ENCODE measurements around the gene HRH1.
"Not testable (repeated sequence)": the region's sequence is repeated elsewhere in the genome, so short reads cannot be mapped to it uniquely, and the experiment has no call there.

The HRH1 gene

GRCh38 chr3:11201251-11202019 lies 47.1 kb downstream of the HRH1 start:
- H3K4me1 ChIP-seq (ENCODE audit: control insufficient read depth, insufficient read depth, low read length) = no peaks in the 10 kb centered on the region

DNA sequence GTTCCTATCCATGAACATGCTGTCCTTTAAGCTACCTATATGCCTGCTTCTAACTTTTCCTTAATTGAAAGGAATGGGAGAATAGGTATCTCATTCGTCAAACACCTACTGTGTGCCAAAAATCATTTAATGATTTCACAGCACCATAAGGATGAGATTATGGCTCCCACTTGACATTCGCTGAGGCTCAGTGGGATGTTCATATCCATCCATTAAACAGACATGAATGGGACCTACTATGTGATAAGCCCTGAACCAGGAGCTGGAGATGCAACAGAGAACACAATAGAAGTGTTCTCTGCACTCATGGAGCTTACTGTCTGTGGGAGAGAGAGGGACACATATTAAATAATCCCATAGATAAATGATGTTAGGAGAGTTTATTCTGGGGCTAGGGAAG lies 49.7 kb downstream of the HRH1 start:
- Histone ChIP-seq H3K9me3 (ENCODE audit: control insufficient read depth, low read length) (no peaks in the 10 kb centered on the region), H3K4me1 (ENCODE audit: control insufficient read depth, insufficient read depth, low read length) (no peaks in the 10 kb centered on the region), H3K27me3 (ENCODE audit: control insufficient read depth, insufficient read depth, low read length) (no peaks in the 10 kb centered on the region), H3K36me3 (ENCODE audit: control insufficient read depth, insufficient read depth, low read length) (no peaks in the 10 kb centered on the region), H3K4me3 (ENCODE audit: low read length) (no peak overlapping the region), H3K9ac (ENCODE audit: low read length) (no peak overlapping the region)

More at GRCh38 chr3:11201251-11202019, 47.1 kb downstream of the HRH1 start:
- Histone ChIP-seq H3K9me3 (ENCODE audit: control insufficient read depth, low read length) (no peaks in the 10 kb centered on the region), H3K27me3 (ENCODE audit: control insufficient read depth, insufficient read depth, low read length) (no peaks in the 10 kb centered on the region), H3K4me3 (ENCODE audit: low read length) (no peak overlapping the region), H3K36me3 (ENCODE audit: control insufficient read depth, insufficient read depth, low read length) (no peaks in the 10 kb centered on the region), H3K9ac (ENCODE audit: low read length) (no peak overlapping the region)

DNA sequence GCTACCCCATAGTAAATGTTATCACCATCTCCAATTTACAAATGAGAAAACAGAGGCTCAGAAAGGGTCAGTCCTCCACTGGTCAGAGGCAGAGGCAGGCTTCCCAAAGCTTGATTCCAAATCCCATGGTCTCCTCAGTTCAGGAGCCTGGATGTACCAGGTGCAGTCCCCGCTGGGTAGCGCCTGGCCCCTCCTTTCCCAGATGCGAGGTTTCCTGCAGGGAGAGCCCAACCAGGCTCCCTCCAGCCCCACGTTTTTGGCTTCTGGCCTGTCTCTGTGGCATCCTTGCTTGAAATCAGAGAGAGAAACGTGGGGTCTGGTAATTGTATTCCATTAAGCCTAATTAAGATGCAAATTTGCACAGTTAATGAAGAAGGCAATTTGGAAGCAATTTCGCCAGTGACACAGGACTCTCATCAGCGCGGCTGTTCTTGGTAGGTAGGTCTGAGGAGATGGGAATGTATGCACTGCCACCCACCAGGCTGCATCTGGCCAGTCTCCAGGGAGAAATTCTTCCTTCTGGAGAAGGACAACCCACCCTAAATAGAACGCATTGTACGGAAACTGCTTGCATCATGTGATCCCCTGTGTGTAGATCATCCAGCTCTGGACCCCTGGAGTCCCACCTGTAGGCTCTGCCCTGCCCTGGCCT lies 50.5 kb downstream of the HRH1 start:
- no peak overlapping the region for H3K9ac ChIP-seq (ENCODE audit: low read length)
- H3K27me3 ChIP-seq (ENCODE audit: control insufficient read depth, insufficient read depth, low read length) = no peaks in the 10 kb centered on the region
- H3K36me3 ChIP-seq (ENCODE audit: control insufficient read depth, insufficient read depth, low read length) = no peaks in the 10 kb centered on the region
- H3K4me1 ChIP-seq (ENCODE audit: control insufficient read depth, insufficient read depth, low read length) = no peaks in the 10 kb centered on the region
- H3K9me3 ChIP-seq (ENCODE audit: control insufficient read depth, low read length) = no peaks in the 10 kb centered on the region
- H3K4me3 ChIP-seq (ENCODE audit: low read length) = no peak overlapping the region

- not testable (repeated sequence) for H3K27me3 ChIP-seq (ENCODE audit: control insufficient read depth, insufficient read depth, low read length); H3K9ac ChIP-seq (ENCODE audit: low read length); H3K9me3 ChIP-seq (ENCODE audit: control insufficient read depth, low read length); H3K4me1 ChIP-seq (ENCODE audit: control insufficient read depth, insufficient read depth, low read length); H3K36me3 ChIP-seq (ENCODE audit: control insufficient read depth, insufficient read depth, low read length); H3K4me3 ChIP-seq (ENCODE audit: low read length)
Measured at GRCh38 chr3:11205881-11206280, 51.6 kb downstream of the HRH1 start.

GRCh38 chr3:11206316-11206715 lies 52.0 kb downstream of the HRH1 start:
- H3K36me3 ChIP-seq (ENCODE audit: control insufficient read depth, insufficient read depth, low read length) = no peaks in the 10 kb centered on the region
- H3K9ac ChIP-seq (ENCODE audit: low read length) = no peak overlapping the region
- no peaks in the 10 kb centered on the region for H3K27me3 ChIP-seq (ENCODE audit: control insufficient read depth, insufficient read depth, low read length)
- H3K9me3 ChIP-seq (ENCODE audit: control insufficient read depth, low read length) = no peaks in the 10 kb centered on the region
- H3K4me3 ChIP-seq (ENCODE audit: low read length) = no peak overlapping the region
- H3K4me1 ChIP-seq (ENCODE audit: control insufficient read depth, insufficient read depth, low read length) = no peaks in the 10 kb centered on the region

- Histone ChIP-seq H3K27me3 (ENCODE audit: control insufficient read depth, insufficient read depth, low read length) (no peaks in the 10 kb centered on the region), H3K4me1 (ENCODE audit: control insufficient read depth, insufficient read depth, low read length) (no peaks in the 10 kb centered on the region), H3K9me3 (ENCODE audit: control insufficient read depth, low read length) (no peaks in the 10 kb centered on the region), H3K4me3 (ENCODE audit: low read length) (no peak overlapping the region), H3K9ac (ENCODE audit: low read length) (no peak overlapping the region), H3K36me3 (ENCODE audit: control insufficient read depth, insufficient read depth, low read length) (no peaks in the 10 kb centered on the region)
Measured at GRCh38 chr3:11206953-11207352, 52.7 kb downstream of the HRH1 start.

DNA sequence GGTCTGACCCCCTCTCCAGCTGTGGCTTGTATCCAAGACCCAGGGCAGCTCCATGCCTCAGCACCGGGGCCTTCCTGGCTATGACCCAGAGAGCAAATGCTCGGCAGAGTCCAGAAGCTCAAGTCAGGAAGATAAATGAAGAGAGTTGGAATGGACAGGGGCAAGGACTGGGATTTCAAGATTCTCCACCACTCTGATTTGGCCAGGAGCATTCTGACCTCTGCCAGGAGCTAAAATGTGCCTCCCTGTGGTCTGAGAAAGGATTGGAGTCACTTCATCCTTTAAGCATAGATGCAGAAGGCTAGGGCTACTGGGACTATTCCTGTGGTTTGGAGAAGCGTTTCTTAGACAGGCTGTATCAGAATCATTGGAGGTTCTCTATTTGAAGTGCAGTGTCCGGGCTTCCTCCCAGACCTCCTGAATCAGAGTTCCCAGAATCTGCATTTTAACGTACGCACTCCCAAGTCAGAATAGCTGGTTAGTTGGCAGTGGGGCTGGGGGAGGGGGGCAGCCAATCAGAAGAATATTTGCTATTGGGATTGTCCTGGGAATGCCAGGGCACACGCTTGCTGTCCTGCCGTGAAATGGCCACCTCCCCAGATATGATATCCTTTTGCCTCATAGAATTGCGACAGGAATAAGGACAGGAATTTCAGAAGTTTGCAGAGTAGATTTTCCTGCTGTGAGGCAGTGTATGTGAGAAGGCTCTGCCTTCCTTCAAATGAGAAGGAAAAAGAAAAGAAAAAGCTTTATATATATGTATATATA lies 57.4 kb downstream of the HRH1 start:
- no peaks in the 10 kb centered on the region for H3K9me3 ChIP-seq (ENCODE audit: control insufficient read depth, low read length)
- no peak overlapping the region for H3K4me3 ChIP-seq (ENCODE audit: low read length)
- no peaks in the 10 kb centered on the region for H3K4me1 ChIP-seq (ENCODE audit: control insufficient read depth, insufficient read depth, low read length)
- no peaks in the 10 kb centered on the region for H3K27me3 ChIP-seq (ENCODE audit: control insufficient read depth, insufficient read depth, low read length)
- H3K9ac ChIP-seq (ENCODE audit: low read length) = no peak overlapping the region
- H3K36me3 ChIP-seq (ENCODE audit: control insufficient read depth, insufficient read depth, low read length) = no peaks in the 10 kb centered on the region

DNA sequence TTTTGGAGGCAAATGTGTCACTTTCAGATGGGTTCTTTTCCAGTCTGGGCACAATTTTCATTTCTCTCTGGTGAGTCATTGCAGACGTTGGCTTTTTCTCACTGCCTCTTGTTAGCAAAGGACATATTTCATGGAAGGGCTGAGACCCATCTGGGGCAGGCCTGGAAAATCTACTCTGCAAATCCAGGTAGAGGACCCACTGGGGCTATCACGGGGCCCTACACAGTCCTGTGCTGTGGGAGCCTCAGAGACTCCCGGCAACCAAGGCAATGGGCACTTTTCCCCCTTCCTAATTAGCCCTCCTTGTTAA lies 58.0 kb downstream of the HRH1 start:
- Histone ChIP-seq H3K9ac (ENCODE audit: low read length) (no peak overlapping the region), H3K9me3 (ENCODE audit: control insufficient read depth, low read length) (no peaks in the 10 kb centered on the region), H3K36me3 (ENCODE audit: control insufficient read depth, insufficient read depth, low read length) (no peaks in the 10 kb centered on the region), H3K4me1 (ENCODE audit: control insufficient read depth, insufficient read depth, low read length) (no peaks in the 10 kb centered on the region), H3K27me3 (ENCODE audit: control insufficient read depth, insufficient read depth, low read length) (no peaks in the 10 kb centered on the region), H3K4me3 (ENCODE audit: low read length) (no peak overlapping the region)

- H3K9me3 ChIP-seq (ENCODE audit: control insufficient read depth, low read length) = no peaks in the 10 kb centered on the region
- H3K27me3 ChIP-seq (ENCODE audit: control insufficient read depth, insufficient read depth, low read length) = no peaks in the 10 kb centered on the region
- H3K4me3 ChIP-seq (ENCODE audit: low read length) = no peak overlapping the region
- no peaks in the 10 kb centered on the region for H3K4me1 ChIP-seq (ENCODE audit: control insufficient read depth, insufficient read depth, low read length)
- no peak overlapping the region for H3K9ac ChIP-seq (ENCODE audit: low read length)
- H3K36me3 ChIP-seq (ENCODE audit: control insufficient read depth, insufficient read depth, low read length) = no peaks in the 10 kb centered on the region
Measured at GRCh38 chr3:11212784-11213183, 58.5 kb downstream of the HRH1 start.

GRCh38 chr3:11213810-11214450 lies 59.6 kb downstream of the HRH1 start:
- no peaks in the 10 kb centered on the region for H3K36me3 ChIP-seq (ENCODE audit: control insufficient read depth, insufficient read depth, low read length)
- H3K4me1 ChIP-seq (ENCODE audit: control insufficient read depth, insufficient read depth, low read length) = no peaks in the 10 kb centered on the region
- H3K4me3 ChIP-seq (ENCODE audit: low read length) = no peak overlapping the region
- no peak overlapping the region for H3K9ac ChIP-seq (ENCODE audit: low read length)
- no peaks in the 10 kb centered on the region for H3K27me3 ChIP-seq (ENCODE audit: control insufficient read depth, insufficient read depth, low read length)
- no peaks in the 10 kb centered on the region for H3K9me3 ChIP-seq (ENCODE audit: control insufficient read depth, low read length)

- Histone ChIP-seq H3K9me3 (ENCODE audit: control insufficient read depth, low read length) (no peaks in the 10 kb centered on the region), H3K9ac (ENCODE audit: low read length) (no peak overlapping the region), H3K27me3 (ENCODE audit: control insufficient read depth, insufficient read depth, low read length) (no peaks in the 10 kb centered on the region), H3K4me1 (ENCODE audit: control insufficient read depth, insufficient read depth, low read length) (no peaks in the 10 kb centered on the region), H3K4me3 (ENCODE audit: low read length) (no peak overlapping the region), H3K36me3 (ENCODE audit: control insufficient read depth, insufficient read depth, low read length) (no peaks in the 10 kb centered on the region)
Measured at GRCh38 chr3:11214451-11214978, 60.2 kb downstream of the HRH1 start.

- H3K9ac ChIP-seq (ENCODE audit: low read length); H3K36me3 ChIP-seq (ENCODE audit: control insufficient read depth, insufficient read depth, low read length); H3K27me3 ChIP-seq (ENCODE audit: control insufficient read depth, insufficient read depth, low read length); H3K4me1 ChIP-seq (ENCODE audit: control insufficient read depth, insufficient read depth, low read length); H3K9me3 ChIP-seq (ENCODE audit: control insufficient read depth, low read length); H3K4me3 ChIP-seq (ENCODE audit: low read length): not testable (repeated sequence)
Measured at GRCh38 chr3:11217370-11217769, 63.1 kb downstream of the HRH1 start.

Data from mucosa of stomach (tissue), 1 donor.